Measurements from ENCODE around the gene MTHFD2L.
A peak's percentile ranks its signal among the peaks of the same experiment; 100 is the strongest.
"Not testable (repeated sequence)": the region's sequence is repeated elsewhere in the genome, so short reads cannot be mapped to it uniquely, and the experiment has no call there.

Gene MTHFD2L

DNA sequence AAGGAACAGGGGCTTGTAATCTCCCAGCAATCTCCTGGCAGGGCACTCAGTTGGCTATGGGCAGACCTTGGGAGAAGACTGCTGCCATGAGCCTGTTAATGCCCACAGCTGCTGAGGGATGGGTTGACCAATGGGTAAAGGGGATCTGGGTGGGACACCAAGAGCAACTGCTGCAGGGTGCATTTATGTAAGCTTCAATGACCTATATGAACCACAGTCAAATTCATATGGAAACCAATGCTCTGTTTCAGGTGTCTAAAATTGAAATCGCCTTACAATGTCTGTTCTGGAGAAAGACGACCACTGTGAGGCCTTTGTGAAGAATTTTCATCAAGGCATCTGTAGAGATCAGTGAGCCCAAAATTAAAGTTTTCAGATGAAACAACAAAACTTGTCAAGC, 156.4 kb downstream of the MTHFD2L start:
- DNase-seq: no peak

DNA sequence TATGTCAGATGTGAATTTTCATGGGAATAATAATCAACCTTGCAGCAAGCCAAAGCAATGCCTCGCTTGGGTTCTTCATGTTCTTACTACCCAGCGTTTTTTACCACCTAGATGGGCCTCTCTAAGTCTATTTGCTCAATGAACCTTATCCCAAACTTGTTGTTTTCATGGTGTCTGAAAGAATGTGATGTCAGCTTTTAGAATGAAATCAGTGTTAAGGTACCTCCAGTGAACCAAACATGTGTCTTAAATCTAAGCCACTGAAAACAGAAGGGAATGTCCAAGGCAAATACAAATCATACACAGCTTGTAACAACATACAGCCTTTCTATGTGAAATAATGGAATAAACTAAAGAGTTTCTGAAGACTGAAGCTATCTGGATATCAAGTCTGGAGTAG, 157.0 kb downstream of the MTHFD2L start:
- no peak for DNase-seq

DNA sequence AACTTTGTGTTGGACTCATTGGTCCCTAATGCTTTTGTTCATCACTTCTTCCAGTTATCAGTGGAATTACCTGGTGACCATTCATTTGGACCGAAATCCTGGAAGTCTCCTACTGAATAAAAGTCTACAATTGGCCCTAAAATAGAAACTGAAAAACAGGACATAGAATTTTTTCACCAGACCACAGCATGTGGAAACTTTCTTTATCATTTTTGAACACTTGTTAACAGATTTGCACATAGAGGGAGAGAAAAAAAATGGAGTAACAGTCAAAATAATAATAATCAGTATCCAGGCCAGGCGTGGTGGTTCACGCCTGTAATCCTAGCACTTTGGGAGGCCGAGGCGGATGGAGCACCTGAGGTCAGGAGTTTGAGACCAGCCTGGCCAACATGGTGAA, 157.5 kb downstream of the MTHFD2L start:
- no peak for DNase-seq

DNA sequence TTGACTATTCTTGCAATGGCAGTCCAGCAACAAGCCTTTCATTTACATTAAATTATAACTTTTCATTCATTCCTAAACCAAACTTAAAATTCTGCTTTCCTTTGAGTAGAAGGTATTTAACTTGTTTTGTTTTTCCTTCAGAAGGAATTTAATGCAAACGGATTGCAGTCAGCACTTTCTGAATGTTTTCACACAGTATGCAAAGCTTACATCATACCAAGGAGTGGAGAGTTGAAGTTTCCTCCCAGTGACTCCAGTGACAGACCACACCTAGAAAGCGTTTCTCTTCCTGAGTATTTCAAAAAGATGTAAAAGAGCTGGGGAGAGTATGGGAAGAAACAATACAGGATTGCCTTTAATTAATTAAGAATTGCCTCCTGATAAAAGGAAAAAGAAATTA, 158.5 kb downstream of the MTHFD2L start:
- no peak for DNase-seq

DNA sequence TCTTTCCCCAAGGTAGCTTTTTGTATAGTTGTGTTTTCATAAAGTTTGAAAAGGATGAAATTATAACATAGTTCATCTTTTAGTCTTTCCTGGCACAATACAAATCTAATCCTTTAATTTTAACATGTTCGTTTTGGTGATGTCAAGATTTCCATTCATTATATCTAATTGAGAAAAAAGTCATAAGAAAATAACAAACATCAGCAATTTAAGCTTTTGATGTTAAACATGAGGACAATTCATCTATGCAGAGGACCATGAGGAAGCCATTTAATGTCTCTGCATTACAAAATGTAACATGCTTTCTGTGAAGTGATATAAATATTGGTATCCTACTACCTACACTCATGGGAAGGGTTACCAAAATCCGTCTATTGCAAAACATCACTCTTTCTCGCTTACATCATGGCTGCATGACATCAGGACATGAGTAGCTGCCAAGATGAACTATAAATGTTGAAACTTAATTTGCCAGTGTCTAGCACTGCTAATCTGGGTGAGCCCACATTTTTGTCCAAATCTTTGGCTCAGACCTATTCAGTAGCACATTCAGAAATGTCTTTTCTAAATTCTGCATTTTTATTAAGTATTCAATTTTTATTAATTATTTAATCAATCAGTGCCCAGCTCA, 159.8 kb downstream of the MTHFD2L start:
- no peak for DNase-seq

DNA sequence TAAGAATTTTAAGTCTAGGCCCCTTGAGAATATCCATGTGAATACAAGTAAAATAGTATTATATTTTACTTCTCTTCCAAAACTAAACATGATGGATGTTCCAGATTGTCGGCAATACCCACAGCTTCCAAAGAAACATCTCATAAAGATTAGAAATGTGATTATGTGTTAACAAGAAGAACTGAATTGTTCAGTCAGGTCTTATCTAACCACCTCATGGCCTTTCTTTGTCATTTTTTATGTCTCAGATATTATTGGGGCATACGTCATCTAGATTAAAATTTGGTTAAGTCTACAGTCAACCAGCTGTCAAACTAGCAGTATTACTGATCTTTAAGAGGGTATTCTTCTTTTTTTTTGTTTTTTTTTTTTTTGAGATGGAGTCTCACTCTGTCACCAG, 160.4 kb downstream of the MTHFD2L start:
- no peak for DNase-seq

DNA sequence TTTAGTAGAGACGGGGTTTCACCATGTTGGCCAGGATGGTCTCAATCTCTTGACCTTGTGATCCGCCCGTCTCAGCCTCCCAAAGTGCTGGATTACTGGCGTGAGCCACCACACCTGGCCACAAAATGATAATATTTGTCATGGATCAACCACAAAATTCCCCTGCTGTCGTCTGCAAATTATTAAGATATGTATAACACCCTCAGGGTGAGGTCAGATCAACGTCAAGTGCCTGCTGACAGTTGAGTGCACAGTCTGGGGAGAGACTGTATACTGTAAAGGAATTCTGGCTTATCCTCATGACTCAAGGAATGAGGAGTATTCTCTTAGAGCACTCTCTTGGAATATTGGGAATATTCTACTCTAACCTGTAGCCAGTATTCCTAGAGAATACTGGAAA, 161.6 kb downstream of the MTHFD2L start:
- no peak for DNase-seq

DNA sequence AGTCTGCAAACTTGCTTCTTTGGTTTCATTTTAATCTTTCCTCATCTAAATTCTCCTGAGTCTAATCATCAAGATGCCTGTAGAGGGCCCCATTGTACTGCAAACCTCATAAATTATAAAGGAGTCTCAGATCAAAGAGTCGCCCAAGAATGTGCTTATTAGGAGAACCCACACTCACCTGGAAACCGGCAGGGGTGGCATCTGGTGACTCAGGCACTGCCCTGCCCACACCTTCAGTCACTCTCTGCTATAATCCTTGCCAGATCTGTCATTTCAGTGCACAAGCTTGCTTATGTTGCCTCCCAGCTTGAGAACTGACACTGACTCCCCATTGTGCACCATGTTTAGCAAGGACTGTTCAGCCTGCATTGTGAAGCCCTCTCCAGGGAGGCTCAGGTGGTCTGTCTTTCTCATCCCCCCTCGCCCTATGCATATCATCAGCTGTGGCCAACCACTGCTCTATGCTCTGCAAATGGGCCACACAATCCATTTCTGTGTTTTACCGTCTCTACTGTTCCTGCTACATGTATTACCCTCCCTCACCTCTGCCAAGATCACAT, 162.7 kb downstream of the MTHFD2L start:
- peak; percentile 20 for DNase-seq

DNA sequence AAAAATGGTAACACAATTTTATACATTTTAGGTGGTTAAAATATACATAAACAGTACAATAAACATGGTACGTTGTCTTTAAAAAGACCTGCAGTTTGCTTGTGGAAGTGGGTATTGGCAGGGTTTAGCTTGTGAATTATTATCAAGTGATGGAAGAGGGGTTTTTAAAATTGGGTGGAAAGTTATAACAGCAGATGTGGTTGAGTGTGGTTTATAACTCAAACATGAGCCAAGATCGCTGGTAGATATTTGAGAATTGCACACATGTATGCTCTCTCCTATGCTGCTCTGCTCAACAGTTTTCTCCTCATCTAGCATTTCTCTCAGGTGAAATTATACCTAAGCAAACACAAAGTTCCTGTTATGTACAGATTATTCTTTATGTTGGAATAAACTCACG, 164.4 kb downstream of the MTHFD2L start:
- no peak for DNase-seq

DNA sequence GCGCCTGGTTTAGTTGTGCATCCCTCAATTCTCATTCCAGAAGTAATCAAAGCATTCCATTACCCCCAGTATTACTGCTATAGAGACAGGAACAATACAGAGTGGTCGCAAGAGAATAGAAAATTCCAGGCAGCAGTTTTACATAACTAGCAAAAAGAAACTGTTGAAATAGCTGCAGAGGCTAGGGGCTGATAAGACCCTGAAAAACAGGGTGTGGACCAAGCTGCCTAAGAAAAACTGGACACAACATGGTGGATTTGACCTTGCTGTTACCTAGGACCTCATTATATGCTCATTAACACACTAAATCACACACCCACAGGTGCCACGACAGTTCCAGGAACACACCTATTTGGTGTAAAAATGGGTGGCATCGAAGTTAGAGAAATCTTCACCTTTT, 165.7 kb downstream of the MTHFD2L start:
- DNase-seq: no peak

DNA sequence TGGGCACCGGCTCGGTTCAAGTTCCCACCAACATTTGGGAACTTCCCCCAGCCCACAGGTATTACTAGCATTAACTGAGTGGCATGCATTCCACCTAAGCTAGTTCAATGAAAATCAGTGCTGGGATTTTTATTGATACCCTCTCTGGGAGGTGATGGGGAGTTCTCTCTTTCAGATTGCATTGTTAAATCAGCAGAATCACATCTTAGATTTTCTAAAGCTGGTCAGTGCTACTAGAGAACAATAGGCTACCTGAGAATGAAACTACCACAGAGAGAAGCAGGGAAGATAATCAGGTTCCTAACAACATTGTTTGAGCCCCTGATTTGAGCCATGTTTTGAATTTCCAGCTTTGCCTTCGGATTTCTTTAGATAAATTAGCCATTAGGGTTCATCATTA, 166.3 kb downstream of the MTHFD2L start:
- no peak for DNase-seq

DNA sequence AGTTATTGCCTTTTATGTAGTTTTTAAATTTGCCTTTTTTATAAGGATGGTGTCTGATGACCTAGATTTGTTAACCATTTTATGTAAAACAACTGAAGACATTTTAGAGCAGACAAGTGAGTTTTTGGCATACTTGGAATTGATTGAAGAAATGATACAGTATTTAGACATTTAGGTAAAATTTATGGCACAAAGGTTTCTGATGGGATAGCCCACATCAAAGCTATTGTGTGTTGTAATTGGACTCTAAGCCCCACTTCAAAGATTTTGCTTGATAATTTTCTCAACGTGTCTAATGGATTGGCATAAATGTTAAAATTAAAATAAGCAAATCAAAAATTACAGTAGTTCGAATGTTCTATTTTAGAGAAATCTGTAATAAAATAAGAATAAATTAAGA, 168.0 kb downstream of the MTHFD2L start:
- DNase-seq: no peak

DNA sequence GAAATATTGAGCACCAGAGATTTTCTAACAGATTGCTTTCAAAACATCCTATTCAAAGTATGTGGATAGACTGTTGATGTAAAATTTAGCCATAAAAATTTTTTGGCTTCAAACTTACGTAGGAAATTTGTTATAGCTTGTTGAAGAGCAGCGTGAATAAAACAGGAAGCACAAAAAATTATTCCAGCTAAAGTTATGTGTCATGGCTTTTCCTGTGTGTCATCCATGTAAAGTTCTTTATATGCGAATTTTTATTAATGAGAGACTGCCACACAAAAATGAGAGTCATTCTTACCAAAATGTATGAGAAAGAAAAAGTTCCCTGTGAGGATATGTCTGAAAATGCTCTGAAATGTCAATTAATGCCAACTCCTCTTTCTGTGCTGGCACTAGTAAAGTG, 169.8 kb downstream of the MTHFD2L start:
- DNase-seq: no peak

DNA sequence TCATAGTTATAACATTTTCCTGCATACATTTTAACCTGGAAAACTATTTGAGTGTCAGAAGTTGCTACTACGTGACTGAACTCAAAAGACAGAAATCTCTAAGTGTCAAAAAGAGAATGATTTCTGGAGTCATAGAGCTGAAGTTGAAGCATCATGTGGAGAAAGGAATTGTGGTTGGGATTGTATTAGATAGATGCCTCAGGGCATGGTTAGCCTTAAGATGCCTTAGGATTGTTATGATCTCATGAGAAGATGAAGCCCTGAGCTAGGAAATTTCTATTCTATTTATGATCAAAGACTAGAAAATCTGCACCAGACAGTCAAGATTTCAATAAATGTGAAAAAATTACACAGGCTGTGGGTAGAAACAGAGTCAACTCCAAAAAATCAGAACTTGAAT, 170.6 kb downstream of the MTHFD2L start:
- no peak for DNase-seq

DNA sequence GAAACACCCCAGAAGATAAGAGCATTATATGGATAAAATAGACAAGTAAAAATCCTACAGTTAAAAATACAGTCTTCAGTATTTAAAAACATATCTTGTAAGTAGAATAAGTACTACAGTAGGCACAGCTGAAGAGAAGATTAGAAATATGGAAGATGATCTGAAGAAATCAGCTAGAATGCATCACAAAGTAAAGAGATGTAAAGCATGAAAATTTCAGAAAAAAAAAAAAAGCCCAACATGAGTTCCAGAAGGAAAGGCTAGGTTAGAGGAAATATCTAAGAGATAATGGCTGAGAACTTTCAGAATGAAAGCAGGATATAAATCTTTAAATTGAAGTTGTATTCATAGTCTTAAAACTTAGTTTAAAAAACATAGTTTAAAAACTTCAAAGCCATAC, 171.4 kb downstream of the MTHFD2L start:
- no peak for DNase-seq

DNA sequence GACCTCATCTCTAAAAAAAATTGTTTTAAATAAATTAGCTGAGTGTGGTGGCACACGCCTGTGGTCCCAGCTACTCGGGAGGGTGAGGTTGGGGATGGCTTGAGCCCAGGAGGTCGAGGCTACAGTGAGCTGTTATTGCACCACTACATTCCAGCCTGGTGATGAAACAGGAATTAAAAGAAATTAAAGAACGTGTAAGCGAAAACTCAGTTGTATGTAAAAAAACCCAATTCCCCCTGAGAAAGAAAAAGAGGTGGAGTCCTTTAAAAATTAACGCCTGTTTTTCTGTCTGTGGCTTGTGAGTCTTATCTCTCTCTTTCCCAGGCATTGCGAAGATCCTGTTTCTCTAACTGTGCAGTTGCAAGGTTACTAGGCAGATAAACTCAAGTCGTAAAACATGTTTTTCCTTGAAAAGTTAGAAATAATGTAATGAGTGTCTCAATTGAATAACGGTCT, 172.4 kb downstream of the MTHFD2L start:
- DNase-seq: no peak

DNA sequence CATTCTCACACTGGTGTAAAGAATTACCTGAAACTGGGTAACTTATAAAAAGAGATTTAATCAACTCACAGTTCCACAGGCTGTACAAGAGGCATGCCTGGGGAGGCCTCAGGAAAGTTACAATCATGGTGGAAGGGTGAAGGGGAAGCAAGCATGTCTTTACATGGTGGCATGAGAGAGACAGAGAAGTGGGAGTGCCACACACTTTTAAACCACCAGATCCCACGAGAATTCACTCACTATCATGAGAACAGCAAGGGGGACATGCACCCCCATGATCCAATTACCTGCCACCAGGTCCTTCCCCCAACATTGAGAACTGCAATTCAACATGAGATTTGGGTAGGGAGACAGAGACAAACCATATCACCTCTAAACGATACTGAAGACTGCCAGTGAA, 173.3 kb downstream of the MTHFD2L start:
- no peak for DNase-seq

DNA sequence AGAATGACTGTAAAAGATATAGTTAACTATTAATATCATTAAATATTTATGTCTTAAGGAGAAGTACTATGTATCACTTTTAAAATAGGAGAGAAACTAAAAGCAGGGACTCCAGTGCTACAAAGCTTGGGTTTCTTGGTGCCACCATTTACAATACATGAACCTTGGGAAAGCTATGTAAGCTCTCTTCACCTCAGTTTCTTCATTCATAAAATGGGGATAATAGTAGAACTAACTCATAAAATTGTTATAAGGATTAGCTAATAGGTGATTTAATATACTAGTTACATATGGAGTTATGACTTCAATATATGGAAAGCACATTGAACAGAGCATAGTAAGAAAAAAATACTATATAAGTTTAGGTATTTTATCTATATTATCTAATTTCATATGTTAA, 174.0 kb downstream of the MTHFD2L start:
- no peak for DNase-seq

DNA sequence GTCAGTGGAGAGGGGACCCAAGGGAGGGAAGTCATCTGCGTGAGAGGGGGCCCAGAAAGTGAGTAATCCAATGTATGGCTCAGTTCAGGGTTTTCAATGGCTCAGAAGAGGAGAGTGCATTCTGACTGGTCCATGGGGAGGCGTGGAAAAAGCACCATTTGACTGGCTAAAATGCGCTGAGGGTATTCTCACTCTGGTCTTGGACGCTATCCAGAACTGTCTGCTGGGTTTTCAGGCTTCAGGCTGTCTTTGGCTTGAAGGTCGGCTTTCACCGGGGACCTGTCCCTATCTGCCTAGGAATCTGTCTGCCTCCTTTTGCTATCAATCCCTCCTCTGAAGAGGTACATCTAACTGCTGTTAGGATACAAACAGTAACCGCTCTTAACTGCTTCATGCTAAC, 176.7 kb downstream of the MTHFD2L start:
- DNase-seq: no peak

DNA sequence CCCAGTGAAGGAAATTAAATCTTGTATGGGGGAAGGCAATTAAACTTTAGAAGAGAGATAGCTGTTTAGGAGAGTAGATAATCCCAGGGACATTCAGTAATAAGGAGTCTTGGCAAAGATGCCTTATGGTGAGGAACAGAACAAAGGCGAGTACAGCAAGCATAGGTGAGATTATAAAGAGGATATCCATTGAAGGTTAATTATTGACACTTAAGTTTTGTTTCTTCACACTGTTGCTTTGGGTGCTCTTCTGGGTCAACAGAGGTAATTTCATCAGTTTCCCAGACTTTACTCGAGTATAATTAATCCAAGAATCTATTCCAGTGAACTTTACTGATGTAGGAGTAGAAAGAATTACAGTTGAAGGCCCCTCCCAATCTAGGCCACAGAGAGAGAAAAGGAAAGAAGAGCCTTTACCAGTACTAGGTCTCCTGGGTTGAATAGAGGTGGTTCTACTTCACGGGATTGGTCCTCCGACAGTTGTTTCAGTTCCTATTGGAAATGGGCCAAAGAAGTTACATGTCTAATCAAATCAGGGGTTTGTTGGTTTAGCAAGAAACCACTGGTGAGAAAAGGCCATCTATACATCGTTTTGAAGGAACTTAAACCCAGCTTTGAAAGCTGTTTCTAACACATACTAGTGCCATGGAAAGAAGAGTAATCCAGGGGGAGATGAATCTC, 177.6 kb downstream of the MTHFD2L start:
- no peak for DNase-seq

DNA sequence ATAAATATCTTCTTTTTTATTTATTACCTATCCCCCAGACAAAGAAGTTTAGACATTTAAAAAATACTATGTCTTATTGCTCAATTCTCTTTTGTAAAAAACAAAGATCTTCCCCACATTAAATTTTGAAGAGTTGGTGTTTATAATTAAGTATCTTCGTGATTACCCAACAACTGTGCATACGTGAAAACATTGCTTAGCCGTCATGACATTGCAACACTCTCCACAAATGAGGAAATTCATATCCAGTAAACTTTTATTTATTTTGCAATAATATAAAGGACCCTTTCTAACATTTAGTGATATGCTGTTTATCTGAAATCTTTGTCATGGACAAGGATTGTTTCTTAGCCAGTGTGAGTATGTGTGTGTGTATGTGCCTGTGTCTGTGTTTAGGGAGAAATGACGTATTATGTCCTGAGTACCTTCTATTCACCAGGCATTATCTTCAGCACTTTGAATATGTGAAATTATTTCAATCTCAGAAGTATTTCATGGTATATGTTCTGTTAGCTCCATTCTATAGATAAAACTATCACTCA, 180.9 kb downstream of the MTHFD2L start:
- DNase-seq: no peak

DNA sequence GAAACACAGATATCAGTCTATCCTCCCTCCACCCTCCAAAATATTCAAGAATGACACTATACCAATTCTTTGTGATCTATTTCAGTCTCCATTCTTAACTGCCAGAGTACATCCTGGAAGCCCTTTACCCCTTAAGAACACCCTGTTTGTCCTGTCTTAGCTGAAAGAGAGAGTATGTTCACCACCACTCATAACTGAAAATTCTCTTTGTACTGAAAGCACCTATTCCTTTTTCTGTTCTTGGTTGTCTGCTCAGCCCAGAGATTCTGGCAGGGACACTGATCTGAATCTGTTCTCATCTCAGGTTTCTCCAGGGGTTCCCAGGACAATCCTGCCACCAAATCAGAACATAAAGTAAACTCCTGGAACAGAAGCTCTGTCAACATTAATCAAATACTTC, 181.6 kb downstream of the MTHFD2L start:
- DNase-seq: no peak

DNA sequence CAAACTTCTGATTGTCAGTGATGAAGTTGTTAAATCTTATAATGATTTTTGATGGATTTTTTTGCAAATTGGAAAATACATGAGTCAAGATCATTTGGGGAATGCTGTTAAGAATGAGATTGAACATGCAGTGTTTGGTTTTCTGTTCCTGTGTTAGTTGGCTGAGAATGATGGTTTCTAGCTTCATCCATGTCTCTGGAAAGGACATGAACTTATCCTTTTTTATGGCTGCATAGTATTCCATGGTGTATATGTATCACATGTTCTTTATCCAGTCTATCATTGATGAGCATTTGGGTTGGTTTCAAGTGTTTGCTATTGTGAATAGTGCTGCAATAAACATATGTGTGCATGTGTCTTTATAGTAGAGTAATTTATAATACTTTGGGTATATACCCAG, 182.5 kb downstream of the MTHFD2L start:
- not testable (repeated sequence) for DNase-seq

DNA sequence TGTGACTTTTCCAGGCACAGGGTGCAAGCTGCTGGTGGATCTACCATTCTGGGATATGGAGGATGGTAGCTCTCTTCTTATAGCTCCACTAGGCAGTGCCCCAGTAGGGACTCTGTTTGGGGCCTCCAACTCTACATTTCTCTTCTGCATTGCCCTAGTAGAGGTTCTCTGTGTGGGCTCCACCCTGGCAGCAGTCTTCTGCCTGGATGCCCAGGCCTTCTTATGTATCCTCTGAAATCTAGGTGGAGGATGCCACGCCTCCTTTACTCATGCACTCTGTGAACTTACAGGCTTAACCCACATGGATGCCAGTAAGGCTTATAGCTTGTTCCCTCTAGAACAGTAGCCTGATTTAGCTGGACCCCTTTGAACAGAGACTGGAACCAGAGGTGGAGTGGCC, 186.1 kb downstream of the MTHFD2L start:
- DNase-seq: no peak

Data from NCI-H1694 (cell line).